Activated gamma-delta T cell treated with anti-CD3 and anti-CD28 coated beads, Interleukin-2, amount 50 U/mL, for 16 hours (primary cell): Measurements from ENCODE around the gene AFDN.

Source experiments
- DNase-seq: peaks from one replicate; pipeline ENCODE4 v3.0.0-alpha.2; 2020; ENCODE audit warnings: low read depth

Gene AFDN

DNA sequence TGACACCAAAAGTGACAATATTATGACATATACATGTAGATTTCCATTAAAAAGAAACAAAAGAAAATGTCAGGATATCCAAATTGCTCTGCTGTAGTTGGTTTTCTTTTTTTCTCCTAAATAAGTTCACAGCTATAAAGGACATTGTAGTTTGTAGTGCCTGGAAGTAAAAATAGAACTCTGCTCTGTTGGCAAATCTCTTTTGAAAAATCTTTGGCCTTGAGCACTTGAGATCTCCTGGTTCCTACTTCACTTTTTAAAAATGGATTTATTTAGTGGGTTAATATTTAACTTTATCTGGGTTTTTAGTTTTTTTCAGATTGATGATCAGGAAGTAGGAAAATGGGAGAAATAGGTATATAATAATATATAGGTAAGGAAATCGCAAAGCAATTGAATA lies 52.9 kb downstream of the AFDN start:
- DNase-seq: no peak

DNA sequence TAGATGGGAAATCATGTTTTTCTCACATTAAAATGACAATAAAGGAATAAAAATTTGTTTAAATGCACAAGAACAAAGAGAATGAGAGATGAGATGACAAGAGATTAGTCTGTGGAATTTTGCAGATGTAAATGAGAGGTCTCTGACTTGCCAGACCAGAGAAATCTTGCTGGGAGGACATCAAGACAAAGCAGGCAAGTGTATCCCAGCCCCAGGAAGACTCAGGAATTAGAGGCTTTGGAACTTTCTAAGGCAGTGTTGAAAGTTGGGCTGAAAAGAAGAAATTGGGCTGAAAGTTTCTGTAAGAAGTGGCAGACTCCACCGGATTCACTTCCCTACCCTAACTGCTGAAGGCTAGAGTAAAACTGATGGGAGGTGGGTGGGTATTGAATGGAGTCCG lies 54.6 kb downstream of the AFDN start:
- no peak for DNase-seq

DNA sequence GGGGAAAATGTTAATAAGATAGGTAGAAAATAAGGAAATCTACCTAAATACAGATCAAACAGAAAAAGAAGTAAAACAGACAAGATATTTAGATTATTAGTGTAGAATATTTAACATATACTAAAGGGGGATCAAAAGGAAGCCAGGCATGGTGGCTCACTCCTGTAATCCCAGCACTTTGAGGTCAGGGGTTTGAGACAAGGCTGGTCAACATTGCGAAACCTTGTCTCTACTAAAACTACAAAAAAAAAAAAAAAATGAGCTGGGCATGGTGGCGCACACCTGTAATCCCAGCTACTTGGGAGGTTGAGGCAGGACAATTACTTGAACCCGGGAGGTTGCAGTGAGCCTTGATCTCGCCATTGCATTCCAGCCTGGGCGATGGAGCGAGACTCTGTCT lies 55.5 kb downstream of the AFDN start:
- no peak for DNase-seq

DNA sequence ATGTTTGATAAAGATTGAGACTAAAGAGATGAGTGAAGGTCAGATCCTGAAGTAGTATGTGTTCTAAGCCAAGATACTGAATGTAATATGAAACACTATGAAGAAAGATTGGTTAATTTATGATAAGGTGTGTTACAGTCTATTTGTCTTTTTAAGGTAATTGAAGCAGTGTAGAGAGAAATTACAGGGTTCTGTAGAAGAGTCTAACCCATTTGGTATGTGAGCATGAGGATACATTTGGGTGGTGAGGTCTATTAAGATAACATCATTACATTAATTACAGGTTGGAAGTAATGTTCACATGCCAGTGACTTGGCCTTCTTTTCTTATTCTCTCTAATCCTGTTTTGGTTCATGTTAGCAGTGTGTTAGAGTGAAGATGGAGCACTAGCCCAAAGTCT lies 61.4 kb downstream of the AFDN start:
- no peak for DNase-seq

DNA sequence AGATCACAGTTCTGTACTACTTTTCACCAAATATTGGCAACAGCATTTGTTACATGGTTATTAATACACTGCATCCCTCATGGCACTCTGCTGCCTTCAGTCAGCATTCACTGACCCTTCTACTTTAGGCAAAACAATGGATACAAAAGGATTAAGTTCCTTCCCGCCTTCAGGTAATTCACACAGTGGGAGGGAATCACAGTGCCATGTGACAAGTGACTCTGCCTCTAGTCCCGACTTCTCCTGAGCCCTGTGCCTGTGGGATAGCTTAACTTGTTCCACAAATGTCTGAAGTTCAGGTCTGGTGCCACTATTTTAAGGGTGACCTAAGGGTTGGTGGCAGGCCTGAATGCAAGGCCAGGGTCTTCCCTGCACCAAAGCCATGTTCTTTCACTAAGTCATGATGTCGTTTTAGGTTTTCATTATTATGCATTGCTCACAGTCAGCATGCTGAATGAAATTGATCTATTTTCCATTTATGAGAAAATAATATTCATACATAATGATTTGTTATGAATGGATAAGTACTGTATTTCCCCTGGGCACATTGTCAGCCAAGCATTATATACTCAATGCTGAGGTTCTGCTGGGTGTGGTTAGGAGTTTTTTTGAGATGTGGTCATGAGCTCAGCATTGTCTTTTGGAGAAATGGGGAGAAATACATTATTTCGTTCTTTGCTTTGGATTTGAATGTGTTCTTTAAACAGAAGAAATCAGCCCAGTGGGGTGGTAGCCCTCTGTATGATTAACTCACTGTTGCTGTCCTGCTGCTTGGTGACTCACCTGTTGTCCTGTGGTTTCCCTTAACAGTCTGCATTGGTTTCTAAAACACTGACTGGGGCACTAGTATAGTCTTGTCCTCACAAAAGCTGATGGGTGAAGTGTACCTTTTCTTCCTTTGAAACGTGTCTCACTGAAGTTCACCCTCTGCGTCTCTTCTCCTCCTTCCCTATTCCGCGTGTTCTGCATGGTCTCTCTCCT lies 66.4 kb downstream of the AFDN start:
- no peak for DNase-seq

DNA sequence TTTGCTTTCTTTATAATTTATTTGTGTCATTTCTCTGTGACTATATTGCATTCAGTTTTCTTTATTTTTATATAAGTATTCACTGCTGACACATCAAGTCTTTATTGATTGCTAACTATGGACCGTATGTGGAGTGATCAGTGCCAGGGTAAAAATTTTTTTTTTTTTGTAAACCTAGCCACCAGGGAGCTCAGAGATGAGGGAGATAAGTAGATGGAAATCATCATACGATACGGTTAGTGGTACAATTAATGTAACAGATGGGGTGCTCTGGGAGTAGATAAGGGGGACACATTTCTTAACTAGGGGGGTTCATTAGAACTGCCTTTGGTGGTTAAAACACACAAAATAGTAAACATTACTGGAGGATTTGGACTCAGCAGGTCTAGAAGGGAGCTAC lies 68.3 kb downstream of the AFDN start:
- no peak for DNase-seq

DNA sequence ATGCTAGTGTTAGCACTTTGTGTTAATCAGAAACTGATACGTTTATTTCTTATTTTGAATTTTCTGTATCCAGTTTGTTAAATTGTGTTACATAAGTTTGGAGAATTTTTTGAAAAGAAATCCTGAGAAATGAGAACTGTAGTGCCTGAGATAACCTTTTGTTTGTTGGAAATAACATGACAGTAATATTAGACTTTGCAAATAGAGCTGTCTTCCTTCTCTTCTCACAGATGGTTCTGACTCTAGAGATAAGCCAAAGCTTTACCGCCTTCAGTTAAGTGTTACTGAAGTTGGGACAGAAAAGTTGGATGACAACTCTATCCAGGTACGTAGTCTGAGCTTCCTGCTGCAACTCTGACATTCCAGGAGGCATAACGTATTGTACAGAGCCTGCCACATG lies 69.9 kb downstream of the AFDN start:
- no peak for DNase-seq

DNA sequence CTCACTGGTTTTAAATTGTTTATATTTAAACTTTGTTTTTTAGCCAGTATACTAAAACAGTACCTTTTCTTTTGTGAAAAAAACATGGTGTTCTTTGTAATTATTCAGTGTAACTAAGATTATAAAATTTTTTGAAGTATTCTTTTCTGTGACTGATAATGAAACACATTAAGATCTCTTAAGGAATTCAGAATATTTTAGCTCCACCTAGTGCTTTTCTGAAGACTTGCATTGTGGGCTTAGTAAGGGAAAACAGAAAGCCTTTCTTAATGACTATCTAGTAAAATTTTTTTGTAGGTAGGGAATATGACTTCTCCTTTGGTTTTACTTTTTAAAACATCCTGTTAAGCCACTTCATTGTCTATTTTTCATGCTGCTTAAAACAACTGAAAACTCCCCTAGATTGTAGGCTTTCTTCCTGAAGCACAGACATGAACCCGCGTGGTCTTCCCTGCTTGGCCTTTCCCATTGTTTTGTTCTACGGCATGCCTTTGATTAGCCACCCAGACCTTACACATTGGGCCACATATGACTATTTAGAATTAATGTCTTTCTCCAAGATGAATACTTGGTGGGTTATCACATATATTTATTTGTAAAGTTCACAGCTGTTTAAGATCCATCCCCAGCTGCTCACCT lies 72.1 kb downstream of the AFDN start:
- DNase-seq: no peak

DNA sequence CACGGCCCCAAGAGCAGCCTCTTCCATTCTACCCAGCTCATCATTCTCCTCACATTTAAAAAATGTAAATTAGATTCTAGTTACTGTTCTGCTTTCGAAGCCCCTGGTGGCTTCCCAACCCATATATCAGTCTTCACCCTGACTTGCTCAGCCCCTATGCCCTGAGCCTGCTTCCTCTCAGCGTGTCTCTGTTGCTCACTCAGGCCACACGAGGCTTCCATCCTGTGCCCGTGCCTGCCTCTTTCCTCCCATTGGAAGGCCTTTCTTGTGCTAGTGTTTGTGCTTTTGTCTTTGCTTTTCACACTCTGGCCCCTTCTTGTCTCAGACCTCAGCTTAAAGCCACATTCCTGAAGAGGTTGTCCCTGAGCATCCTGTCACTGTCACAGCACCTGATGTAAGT lies 78.1 kb downstream of the AFDN start:
- no peak for DNase-seq

DNA sequence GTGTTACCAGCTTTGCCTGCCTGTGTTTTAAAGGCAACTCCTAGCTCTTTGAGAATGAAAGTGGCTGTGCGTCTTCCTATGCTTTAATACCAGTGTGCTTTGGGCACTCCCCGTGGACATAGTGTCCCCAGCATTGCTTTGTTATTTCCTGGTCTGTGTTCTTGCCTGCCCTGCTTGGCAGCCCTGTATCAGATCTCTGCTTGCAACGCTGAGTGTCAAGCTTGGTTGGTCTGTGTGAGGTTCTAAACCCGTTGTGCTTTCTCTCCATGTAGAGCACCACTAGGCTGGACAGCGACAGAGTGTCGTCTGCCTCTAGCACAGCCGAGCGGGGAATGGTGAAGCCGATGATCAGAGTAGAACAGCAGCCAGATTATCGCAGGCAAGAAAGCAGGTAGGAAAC lies 80.2 kb downstream of the AFDN start:
- DNase-seq: no peak

DNA sequence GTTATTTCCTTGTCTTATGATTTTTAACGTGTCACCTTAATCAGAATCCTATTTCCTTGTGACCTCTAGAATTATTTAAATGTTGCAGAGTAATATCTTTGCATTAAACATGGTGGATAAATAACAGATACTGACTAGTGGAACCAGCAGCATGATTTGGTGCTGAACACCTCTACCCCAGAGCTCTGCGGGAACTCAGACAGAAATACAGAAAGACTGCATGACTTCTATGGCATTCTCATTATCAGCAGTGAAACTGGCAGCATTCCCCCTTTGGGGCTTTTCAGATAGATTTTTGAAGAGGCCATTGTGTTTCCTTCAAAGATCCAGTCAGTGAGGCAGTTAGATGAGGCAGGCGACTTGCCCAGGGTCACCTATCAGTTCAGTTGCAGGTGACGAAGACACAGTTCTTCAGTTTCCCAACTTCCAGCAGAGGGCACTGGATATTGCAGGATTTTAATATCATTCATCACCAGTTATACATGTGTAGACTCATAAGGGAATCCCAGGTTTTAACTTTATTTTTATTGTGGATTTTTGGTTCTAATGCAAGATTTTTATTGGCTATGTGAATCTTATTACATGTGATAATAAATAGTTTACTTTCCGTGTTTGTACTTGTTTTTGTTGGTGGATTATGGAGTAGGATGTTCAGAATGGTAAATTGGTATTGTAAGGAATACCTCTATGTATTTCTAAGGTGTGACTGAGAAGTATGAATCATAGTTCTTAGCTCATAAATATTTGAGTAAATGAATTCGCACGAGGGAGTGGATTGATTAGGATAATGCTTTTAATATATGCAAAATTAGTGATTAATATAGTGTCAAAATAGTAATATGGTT lies 81.3 kb downstream of the AFDN start:
- DNase-seq: no peak

DNA sequence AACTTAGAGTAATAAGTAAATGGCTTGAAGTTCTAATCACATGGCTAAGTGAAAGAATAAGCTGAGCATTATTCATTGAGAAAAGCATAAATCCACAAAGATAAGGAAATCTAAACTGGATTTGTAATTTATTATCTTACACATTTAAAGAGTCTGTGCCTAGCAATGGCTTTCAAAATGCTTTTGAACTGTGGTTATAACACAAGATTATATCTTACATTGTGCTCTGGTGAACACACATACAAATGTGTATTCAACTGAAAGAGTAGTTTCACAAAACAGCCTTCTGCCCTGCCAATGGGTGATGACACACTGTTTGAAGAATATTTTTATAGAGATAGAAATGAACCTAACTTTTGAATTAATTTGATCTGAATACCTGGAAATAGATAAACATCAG lies 83.3 kb downstream of the AFDN start:
- no peak for DNase-seq

DNA sequence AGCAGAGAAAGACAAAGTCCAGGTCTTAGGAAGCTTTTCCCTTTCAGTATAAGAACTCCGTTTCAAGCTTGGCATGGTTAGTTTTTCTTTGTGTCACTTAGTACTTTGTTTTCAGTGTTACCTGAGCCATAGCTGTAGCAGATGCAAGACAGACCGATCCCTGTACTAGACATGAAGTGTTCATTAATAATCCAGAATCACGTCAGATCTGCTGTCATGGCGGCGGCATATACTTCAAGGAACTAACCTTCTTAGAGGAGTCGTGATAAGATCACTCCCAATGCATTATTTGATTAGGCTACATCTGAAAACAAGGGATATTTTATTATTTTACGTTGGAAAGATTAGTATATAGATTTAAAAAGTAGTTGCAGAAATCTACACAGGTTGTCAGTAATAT lies 83.9 kb downstream of the AFDN start:
- no peak for DNase-seq

DNA sequence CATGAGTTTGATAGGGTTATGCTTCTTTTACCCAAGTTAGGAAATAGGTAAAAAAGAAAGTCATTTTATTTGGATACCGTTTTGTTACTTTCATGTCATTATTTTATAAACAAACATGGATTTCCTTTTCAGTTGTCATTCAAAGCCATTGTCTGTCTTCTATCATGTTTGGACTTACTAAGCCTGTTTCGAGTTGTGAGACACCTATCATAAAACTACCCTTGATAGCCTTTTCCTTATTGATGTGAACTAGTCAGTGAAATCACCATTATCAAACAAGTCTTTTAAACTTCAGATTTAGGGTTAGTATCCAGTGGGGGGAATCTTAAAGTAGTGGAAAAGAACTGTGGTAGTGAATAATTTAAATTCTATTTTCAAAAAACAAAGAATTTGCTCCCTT lies 85.8 kb downstream of the AFDN start:
- DNase-seq: no peak

DNA sequence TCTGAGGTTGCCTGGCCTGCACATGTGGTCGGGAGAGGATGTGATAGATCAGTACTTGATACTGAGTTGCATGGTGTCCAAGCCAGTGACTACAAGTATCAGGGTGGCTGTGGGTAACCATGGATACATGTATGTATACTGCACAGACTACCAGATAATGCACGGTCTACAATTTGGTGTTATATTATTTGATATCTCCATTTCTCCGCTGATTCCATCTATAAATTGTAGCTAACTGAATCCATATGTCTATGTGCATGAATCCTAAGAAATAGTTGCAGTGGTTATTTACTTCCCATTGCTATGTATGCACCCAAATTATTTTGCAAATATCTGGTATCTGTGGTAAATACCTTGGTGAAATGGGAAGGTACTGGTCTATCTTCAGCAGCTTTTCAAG lies 87.0 kb downstream of the AFDN start:
- no peak for DNase-seq

DNA sequence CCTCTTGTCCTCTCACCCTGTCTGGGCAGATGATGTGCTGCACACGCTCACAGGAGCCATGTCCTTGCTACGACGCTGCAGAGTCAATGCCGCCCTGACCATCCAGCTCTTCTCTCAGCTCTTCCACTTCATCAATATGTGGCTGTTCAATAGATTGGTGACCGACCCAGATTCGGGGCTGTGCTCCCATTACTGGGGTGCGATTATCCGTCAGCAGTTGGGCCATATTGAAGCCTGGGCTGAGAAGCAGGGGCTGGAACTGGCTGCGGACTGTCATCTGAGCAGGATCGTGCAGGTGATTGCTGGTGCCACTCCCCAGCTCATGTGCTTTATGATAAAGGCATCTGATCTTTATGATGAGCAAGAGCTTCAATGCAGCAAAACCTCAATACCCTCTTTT lies 88.4 kb downstream of the AFDN start:
- DNase-seq: no peak

DNA sequence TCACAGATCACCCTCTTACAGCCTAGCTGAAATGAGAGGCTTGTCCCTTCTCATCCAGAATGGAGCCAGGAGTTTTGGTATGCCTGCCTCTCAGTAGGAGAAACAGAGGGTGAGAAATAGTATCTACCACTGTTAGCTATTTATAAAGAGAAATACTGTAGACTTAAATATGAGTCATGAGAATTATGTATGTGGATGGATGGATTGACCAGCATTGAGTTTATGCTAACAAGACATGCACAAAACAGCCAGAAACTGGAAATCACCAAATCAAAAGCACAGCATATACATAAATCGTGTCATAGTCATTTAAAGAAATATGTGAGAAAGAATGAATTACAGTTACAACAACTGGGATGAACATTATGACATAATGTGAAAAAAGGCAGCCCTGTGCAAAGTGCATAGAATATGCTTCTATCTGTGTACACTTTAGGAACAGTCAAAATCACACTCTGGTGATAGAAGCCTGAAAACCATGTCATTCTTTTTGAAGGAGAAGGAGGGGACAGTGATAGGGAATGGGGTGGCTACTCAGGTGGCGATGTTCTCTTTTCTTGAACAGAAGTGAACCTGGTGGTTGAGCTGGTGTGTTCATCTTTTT lies 90.9 kb downstream of the AFDN start:
- no peak for DNase-seq

DNA sequence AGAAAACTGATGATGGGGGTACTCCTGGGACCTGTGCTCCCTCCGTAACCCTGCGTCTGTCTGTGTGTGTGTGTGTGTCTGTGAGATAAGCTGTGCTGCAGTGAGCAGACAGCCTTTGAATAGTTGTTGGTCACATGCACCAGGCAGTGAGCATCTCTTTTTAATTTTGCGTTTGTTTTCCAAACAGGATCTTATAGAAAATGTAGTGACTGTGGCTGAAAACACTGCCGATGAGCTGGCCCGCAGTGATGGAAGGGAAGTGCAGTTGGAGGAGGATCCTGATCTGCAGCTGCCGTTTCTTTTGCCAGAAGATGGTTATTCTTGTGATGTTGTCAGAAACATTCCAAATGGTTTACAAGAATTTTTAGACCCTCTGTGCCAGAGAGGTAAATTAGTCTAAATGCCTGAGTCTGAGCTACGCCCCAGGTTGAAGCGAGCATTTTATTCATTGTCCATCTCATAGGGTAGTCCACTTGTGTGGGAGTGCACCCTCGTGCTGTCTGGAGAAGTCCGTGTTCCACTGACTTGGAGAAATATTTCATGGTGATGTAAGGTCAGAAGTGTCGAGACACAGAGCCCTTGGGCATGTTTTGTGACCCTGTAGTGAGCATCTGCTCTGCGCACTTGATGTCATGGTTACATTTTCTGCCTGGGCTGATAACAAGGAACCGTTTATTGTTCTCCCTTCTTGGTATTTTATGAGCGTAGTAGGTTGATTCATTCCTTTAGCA lies 92.0 kb downstream of the AFDN start:
- DNase-seq: no peak

DNA sequence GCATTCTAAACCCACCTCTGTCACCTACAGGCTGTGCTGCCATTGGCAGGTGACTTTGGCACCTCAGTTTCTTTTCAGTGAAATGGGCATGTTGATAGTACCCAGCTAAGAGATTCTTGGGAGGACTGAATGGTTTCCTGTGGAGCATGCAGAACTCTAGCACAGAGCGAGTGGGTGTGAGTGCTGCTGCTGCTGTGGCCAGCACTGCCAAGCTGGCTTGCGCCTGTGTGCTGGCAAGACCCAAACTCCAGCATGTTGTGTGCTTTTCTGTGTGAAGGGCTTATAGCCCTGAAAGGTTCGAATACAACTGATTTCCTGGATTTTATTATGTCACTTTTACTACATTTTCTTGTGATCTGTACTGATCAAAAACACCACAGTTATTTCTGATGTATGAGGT lies 92.6 kb downstream of the AFDN start:
- DNase-seq: no peak

DNA sequence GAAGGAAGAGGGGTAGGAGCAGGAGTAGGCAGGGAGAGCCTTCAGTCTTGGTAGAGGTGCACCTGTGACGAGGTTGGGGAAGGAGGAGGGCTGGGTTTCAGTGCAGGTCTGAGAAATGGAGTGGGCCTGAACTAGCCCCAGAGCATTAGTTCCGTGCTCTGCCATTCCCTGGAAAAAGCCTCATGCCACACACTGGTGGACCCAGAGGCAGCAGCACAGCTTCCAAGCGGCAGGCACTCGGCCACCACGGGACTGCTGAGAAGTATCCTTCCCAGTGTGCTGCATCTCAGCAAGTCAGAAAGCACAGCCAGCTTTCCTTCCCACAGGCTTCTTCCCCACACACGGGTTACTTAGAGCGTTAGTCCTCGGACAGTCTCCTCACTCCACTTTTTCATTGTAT lies 93.5 kb downstream of the AFDN start:
- no peak for DNase-seq

DNA sequence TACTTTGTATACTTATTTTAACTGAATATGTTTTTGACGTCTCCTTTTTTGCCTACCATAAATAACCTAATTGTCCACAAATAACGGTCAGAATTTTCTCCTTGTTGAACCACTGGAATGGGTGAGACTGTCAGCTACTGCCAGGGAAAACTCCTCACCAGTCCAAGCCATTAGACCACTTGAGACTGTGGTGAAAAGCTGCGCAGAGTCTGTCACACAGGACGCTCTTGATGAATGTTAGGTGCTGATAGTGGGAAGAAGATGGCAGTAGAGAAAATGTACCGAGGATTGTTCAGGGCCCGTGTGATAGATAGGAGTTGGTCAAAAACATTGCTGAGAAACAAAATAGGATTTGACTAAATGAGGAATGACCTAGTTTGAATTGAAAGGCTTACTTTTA lies 95.1 kb downstream of the AFDN start:
- no peak for DNase-seq

DNA sequence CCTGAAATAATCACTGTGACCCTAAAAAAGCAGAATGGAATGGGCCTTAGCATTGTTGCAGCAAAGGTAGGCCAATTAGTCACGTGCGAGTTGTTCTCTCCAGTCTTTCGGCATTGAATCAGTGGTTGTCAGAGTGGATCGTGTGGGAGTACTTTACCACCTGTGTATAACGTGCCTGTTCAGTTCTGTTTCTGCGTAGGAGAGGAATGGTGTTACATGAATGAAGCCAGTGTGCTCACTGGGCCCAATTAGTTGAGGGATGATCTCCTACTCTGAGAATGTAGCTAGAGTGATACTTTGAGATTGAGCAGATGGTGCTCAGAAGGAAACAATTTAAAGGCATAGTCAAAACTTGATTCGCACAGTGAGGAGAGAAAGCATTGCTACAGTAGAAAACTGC lies 98.3 kb downstream of the AFDN start:
- DNase-seq: no peak
